OCI-LY7 (cell line): ENCODE measurements around the gene ATP12A. TPM values are rescaled to one million over a fixed set of nuclear protein-coding genes. Genes with fewer than 3 reads are reported as not detected.

Experiments used
- BruUV-seq: library from RNA; stranded (reverse); fragments of 400-500 nt; replicated peaks from 2 replicates; lab custom pipeline; 2021; lab: Mats Ljungman, UMichigan
- CTCF ChIA-PET: fragments of 300-600 bp; sonication (Branson Sonifier 250); formaldehyde crosslinking; loops from one replicate; lab custom pipeline; 2022; ENCODE audit warnings: antibody characterized with exemption; ENCODE audit not compliant: unreplicated experiment; lab: Charles Lee
- POLR2A ChIA-PET: fragments of 300-600 bp; sonication (Branson Sonifier 250); formaldehyde crosslinking; loops from one replicate; lab custom pipeline; 2022; ENCODE audit warnings: antibody characterized with exemption; lab: Charles Lee
- DNase-seq: peaks from one replicate; pipeline ENCODE4 v3.0.0-alpha.2; 2015; ENCODE audit warnings: low spot score
- H2AFZ ChIP-seq: fragments of 200-600 bp; sonication (generic), shearing (Covaris generic); 2 replicates; pipeline ENCODE4 v1.6.1; 2014; ENCODE audit warnings: mild to moderate bottlenecking, antibody characterized with exemption, low read length, moderate library complexity
- H3K27ac ChIP-seq: fragments of 200-600 bp; sonication (generic); 2 replicates; pipeline ENCODE4 v1.5.1; 2014; ENCODE audit warnings: mixed run types, low read depth, mild to moderate bottlenecking, moderate library complexity, low read length, inconsistent platforms; ENCODE audit not compliant: poor library complexity, severe bottlenecking
- H3K36me3 ChIP-seq: fragments of 200-600 bp; sonication (generic); 2 replicates; pipeline ENCODE4 v1.6.1; 2014; ENCODE audit warnings: mild to moderate bottlenecking, antibody characterized with exemption, low read length, moderate library complexity, mixed read lengths; ENCODE audit not compliant: insufficient read depth
- H3K4me1 ChIP-seq: fragments of 200-600 bp; sonication (generic); 2 replicates; pipeline ENCODE4 v1.5.1; 2014; ENCODE audit warnings: mild to moderate bottlenecking, low read length; ENCODE audit not compliant: insufficient read depth, poor library complexity, severe bottlenecking
- H3K4me2 ChIP-seq: fragments of 200-600 bp; sonication (generic); 2 replicates; pipeline ENCODE4 v1.6.1; 2014; ENCODE audit warnings: mild to moderate bottlenecking, low read length
- H3K4me3 ChIP-seq: fragments of 200-600 bp; sonication (generic); 2 replicates; pipeline ENCODE4 v1.5.1; 2014; ENCODE audit warnings: mild to moderate bottlenecking, low read depth, low read length; ENCODE audit not compliant: poor library complexity, severe bottlenecking
- H3K79me2 ChIP-seq: fragments of 200-600 bp; sonication (generic); 2 replicates; pipeline ENCODE4 v1.6.1; 2016; ENCODE audit warnings: low read depth, mild to moderate bottlenecking, low read length, moderate library complexity, mixed read lengths; ENCODE audit not compliant: insufficient read depth
- H3K9me2 ChIP-seq: fragments of 200-600 bp; sonication (generic); 2 replicates; pipeline ENCODE4 v1.6.1; 2016; ENCODE audit warnings: mild to moderate bottlenecking, low read length, mixed read lengths; ENCODE audit not compliant: insufficient read depth
- H3K9me3 ChIP-seq: fragments of 200-600 bp; sonication (generic); 2 replicates; pipeline ENCODE4 v1.6.1; 2014; ENCODE audit warnings: mild to moderate bottlenecking, mixed run types, low read length, mixed read lengths
- H4K20me1 ChIP-seq: fragments of 200-600 bp; sonication (generic); 2 replicates; pipeline ENCODE4 v1.6.1; 2014; ENCODE audit warnings: mild to moderate bottlenecking, antibody characterized with exemption, low read length, moderate library complexity, mixed read lengths; ENCODE audit not compliant: insufficient read depth
- EZH2phosphoT487 ChIP-seq: fragments of 200-600 bp; sonication (generic); IDR thresholded peaks from 2 replicates; pipeline ENCODE4 v1.6.1; 2018; ENCODE audit warnings: low read depth, borderline replicate concordance, mild to moderate bottlenecking, mixed run types, antibody characterized with exemption, low read length, moderate library complexity, mixed read lengths
- intact Hi-C: fragments of 100-400 bp; cut with micrococcal nuclease; formaldehyde crosslinking; loops from one replicate; pipeline ENCODE4 v1.10.0; 2022; ENCODE audit not compliant: unreplicated experiment
- total RNA-seq, 2 experiments: library from RNA; depleted of rRNA in 1 of 2; stranded (reverse); fragments of >200 nt in 1 of 2; shearing (Covaris generic) in 1 of 2; gene quantifications; 2 replicates each; pipeline ENCODE4 v1.2.3, GENCODE V29; 2014 to 2022
- TF ChIP-seq, protein P1 (sequence below): fragments of 200-600 bp; sonication (generic); conservative IDR thresholded peaks from 2 replicates; pipeline ENCODE4 v1.5.1; 2014; ENCODE audit warnings: mild to moderate bottlenecking, antibody characterized with exemption, low read length, moderate library complexity, mixed read lengths

The ATP12A gene
- total RNA-seq, 2 experiments from 2014 or later: not detected

DNA sequence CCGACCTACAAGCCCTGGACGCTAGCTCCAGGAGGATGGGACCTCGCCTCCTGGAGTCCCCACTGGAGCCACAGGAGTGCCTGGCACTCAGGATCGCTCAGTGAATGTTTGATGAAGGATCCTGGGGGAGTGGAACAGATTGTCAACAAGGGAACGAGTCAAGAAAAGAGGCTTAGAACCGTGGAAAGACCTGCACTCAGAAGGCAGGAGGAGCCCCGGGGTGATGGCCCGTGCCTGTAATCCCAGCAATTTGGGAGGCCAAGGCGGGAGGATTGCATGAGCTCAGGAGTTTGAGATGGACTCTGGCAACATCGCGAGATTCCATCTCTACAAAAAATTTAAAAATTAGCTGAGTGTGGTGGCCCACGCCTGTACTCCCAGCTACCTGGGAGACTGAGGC lies 38.9 kb downstream of the ATP12A start:
- DNase-seq: no peak
- TF ChIP-seq, protein P1, sequence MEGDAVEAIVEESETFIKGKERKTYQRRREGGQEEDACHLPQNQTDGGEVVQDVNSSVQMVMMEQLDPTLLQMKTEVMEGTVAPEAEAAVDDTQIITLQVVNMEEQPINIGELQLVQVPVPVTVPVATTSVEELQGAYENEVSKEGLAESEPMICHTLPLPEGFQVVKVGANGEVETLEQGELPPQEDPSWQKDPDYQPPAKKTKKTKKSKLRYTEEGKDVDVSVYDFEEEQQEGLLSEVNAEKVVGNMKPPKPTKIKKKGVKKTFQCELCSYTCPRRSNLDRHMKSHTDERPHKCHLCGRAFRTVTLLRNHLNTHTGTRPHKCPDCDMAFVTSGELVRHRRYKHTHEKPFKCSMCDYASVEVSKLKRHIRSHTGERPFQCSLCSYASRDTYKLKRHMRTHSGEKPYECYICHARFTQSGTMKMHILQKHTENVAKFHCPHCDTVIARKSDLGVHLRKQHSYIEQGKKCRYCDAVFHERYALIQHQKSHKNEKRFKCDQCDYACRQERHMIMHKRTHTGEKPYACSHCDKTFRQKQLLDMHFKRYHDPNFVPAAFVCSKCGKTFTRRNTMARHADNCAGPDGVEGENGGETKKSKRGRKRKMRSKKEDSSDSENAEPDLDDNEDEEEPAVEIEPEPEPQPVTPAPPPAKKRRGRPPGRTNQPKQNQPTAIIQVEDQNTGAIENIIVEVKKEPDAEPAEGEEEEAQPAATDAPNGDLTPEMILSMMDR: no peak
- TF ChIP-seq EZH2phosphoT487: no peak
- H3K4me3 ChIP-seq: no peak overlapping the region
- ChIA-PET CTCF (no interaction called here), POLR2A (interaction anchor here (0.7 kb wide), 2 partner anchors 17 to 136 kb away, joined by 3 read pairs; no protein-coding TSS in a partner anchor)
- H3K4me2 ChIP-seq: no peak overlapping the region
- H3K36me3 ChIP-seq: no peaks in the 10 kb centered on the region
- H3K4me1 ChIP-seq: no peaks in the 10 kb centered on the region
- no peaks in the 10 kb centered on the region for H4K20me1 ChIP-seq
- H3K27ac ChIP-seq: no peak overlapping the region
- H3K9me2 ChIP-seq: no peaks in the 10 kb centered on the region
- BruUV-seq: no TSS peak
- H2AFZ ChIP-seq: no peak overlapping the region
- intact Hi-C loops: no loop called here
- H3K79me2 ChIP-seq: no peaks in the 10 kb centered on the region
- no peaks in the 10 kb centered on the region for H3K9me3 ChIP-seq

DNA sequence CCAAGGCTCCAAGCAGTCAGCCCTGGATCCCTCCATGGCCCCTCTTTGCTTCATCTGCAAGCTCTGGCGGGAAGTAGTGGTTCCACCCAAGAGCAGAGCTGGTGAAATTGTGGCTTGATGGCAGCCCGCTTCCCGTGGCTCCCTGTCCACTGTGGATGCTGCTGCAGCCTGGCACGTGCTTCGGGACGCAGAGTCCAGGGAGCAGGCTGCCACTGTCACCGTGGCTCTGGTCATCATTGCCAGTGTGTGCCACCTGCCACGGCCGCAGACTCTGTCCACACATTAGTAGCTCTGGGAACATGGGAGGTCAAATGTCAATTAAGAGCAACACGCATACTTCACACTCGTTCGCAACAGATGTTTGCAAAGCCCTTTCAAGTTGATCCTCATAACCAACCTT lies 43.0 kb downstream of the ATP12A start:
- no peak overlapping the region for H3K4me2 ChIP-seq
- ChIA-PET CTCF (no interaction called here), POLR2A (no interaction called here)
- intact Hi-C loops: loop anchor here (10.0 kb wide), 1 partner anchor 708 kb away; no protein-coding TSS in a partner anchor
- no peaks in the 10 kb centered on the region for H3K79me2 ChIP-seq
- no TSS peak for BruUV-seq
- H3K9me3 ChIP-seq: no peaks in the 10 kb centered on the region
- no peak overlapping the region for H3K27ac ChIP-seq
- no peak overlapping the region for H3K4me3 ChIP-seq
- no peak for DNase-seq
- no peak overlapping the region for H2AFZ ChIP-seq
- TF ChIP-seq, protein P1: no peak
- TF ChIP-seq EZH2phosphoT487: no peak
- H3K4me1 ChIP-seq: no peaks in the 10 kb centered on the region
- no peaks in the 10 kb centered on the region for H3K9me2 ChIP-seq
- H3K36me3 ChIP-seq: no peaks in the 10 kb centered on the region
- no peaks in the 10 kb centered on the region for H4K20me1 ChIP-seq

DNA sequence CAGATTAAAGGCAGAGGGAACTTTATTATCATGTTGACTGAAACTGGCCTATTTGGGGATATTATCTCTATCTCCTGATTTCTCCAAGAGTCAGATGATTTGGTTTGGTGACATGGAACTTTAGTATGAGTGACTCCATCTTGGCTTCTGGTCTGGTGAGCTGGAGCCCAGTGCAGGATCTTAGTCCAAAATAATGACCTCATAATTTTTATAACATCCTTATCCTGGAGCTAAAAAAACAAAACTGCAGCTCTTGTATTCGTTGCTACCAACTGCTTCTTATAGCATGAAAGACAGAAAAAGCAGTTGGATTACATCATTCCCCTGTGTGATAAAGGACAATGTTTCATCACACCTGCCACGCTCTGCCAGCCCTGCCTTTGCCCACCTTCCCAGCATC lies 44.5 kb downstream of the ATP12A start:
- H3K79me2 ChIP-seq: no peaks in the 10 kb centered on the region
- no peak overlapping the region for H3K4me3 ChIP-seq
- TF ChIP-seq EZH2phosphoT487: no peak
- TF ChIP-seq, protein P1: no peak
- H3K9me3 ChIP-seq: no peaks in the 10 kb centered on the region
- POLR2A ChIA-PET: interaction anchor here (0.7 kb wide), 1 partner anchor 14 kb away, joined by 3 read pairs; no protein-coding TSS in a partner anchor
- CTCF ChIA-PET: no interaction called here
- no peak for DNase-seq
- no peaks in the 10 kb centered on the region for H3K9me2 ChIP-seq
- no peaks in the 10 kb centered on the region for H3K36me3 ChIP-seq
- no peaks in the 10 kb centered on the region for H3K4me1 ChIP-seq
- no peak overlapping the region for H3K27ac ChIP-seq
- H4K20me1 ChIP-seq: no peaks in the 10 kb centered on the region
- intact Hi-C loops: loop anchor here (10.0 kb wide), 1 partner anchor 710 kb away; no protein-coding TSS in a partner anchor
- H2AFZ ChIP-seq: no peak overlapping the region
- H3K4me2 ChIP-seq: no peak overlapping the region
- BruUV-seq: no TSS peak
